GM10248 (cell line): ENCODE results near the gene MLLT1.

Experiments
- CTCF ChIA-PET: fragments of 300-600 bp; sonication (Branson Sonifier 250); formaldehyde crosslinking; extraction: SDS; loops from one replicate; lab custom pipeline; 2021; ENCODE audit warnings: antibody characterized with exemption; lab: Yijun Ruan, JAX
- POLR2A ChIA-PET: fragments of 350-650 bp; sonication (Branson Sonifier 250); formaldehyde crosslinking; extraction: SDS; loops from one replicate; lab custom pipeline; 2020; ENCODE audit warnings: antibody characterized with exemption; lab: Yijun Ruan, JAX
- DNase-seq: peaks from one replicate; pipeline ENCODE4 v3.0.0; 2012; ENCODE audit errors: extremely low spot score
- CTCF ChIP-seq: IDR thresholded peaks from 2 replicates; pipeline ENCODE4 v1.5.1; 2012; ENCODE audit warnings: mild to moderate bottlenecking, low read depth; ENCODE audit errors: extremely low read depth, missing control alignments, control extremely low read depth

Gene MLLT1

GRCh38 chr19:6238643-6239281 lies 41.0 kb downstream of the MLLT1 start:
- CTCF ChIA-PET = interaction anchor here (1.1 to 1.8 kb wide), 3 partner anchors 13 to 61 kb away, joined by 3 to 5 read pairs (median 4); no protein-coding TSS in a partner anchor
- no peak for TF ChIP-seq CTCF
- no peak for DNase-seq
- POLR2A ChIA-PET = no interaction called here

DNA sequence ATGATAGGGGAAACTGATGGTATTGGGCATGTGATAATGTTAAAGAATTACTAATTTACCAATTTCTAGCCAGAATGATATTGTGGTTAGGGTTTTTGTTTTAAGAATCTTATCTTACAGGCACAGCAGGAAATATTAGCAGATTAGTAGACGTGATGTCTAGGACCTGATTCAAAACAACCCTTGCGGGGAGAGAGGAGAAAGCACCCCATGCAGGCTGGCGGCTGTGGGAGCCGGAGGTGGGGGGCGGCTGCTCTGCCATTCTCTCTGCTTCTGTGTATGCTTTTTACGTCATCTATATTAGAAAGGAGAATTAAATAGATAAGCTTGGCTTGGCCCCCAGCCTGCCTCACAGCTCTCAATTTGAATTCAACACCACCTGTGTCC lies 41.5 kb downstream of the MLLT1 start:
- TF ChIP-seq CTCF = no peak
- no peak for DNase-seq
- ChIA-PET CTCF (interaction anchor here (0.7 to 1.8 kb wide), 6 partner anchors 9 to 62 kb away, joined by 3 to 5 read pairs (median 4); no protein-coding TSS in a partner anchor), POLR2A (interaction anchor here (0.6 kb wide), 1 partner anchor 25 kb away, joined by 4 read pairs; no protein-coding TSS in a partner anchor)

GRCh38 chr19:6236310-6237291 lies 43.2 kb downstream of the MLLT1 start:
- no peak for TF ChIP-seq CTCF
- DNase-seq = no peak
- CTCF ChIA-PET = interaction anchor here (1.3 to 4.5 kb wide), 3 partner anchors 11 to 18 kb away, joined by 4 to 27 read pairs (median 5); no protein-coding TSS in a partner anchor
- POLR2A ChIA-PET = no interaction called here

DNA sequence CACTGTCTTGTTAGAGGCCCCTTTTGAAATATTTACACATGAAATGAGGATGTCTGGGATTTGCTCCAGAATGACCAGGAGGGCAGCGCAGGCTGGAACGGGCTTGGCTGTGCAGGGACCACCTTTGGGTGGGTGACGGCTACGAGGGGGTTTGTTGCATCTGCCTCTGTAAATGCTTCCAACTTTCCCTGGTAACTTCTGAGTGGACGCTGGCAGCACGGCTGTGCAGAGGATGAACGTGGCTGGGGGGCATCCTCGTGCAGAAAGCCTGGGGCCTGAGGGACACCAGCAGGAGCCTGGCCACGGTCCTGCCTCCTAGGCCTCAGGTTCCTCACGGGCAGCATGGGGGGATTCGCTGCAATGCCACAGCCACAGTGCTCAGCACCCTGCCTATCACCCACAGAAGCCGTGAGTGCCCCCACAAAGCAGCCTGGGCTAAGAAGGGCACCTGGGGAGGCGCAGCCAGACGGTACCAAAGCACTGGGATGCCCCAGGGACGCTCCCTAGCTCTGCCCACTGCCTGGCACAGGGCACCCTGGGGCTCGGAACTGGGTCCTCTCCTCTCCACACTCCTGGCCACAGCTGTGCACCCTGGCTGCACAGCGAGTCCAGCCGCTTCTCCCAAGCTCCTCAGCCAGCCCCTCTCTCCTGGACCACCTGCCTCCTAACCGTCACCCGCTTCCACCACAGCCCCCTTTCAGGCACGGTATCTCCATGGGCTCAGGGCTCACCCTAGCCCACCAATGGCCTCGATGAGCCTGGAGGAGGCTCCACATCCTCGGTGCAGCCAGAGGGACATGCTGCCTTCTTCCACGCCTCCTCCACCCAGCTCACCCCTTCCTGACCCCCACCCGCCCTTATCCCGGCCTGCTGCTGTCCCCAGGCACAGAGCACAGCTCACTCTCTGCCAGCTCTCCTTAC lies 44.5 kb downstream of the MLLT1 start:
- no peak for TF ChIP-seq CTCF
- POLR2A ChIA-PET = no interaction called here
- CTCF ChIA-PET = interaction anchor here (0.6 to 4.5 kb wide), 2 partner anchors 17 to 32 kb away, joined by 3 to 27 read pairs; no protein-coding TSS in a partner anchor
- no peak for DNase-seq

DNA sequence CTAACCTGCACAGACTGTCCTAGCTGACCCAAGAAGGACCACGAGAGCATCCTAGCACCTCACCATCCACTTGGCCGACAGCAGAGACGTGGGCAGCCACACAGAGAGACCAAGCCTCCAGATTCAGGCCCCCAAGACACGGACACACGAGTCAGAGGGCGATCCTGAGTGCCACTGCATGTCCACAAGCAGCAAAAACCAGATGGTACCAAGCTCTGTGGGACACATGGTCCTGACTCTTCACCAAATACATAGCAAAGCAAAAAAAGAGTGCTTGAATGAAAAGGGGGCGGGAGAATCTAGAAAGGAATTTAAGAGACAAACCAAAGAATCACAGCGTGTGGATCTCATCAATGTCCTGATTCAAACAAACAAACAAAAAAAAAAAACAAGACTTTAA lies 45.2 kb downstream of the MLLT1 start:
- ChIA-PET CTCF (interaction anchor here (1.1 to 4.5 kb wide), 2 partner anchors 16 to 65 kb away, joined by 3 to 27 read pairs; no protein-coding TSS in a partner anchor), POLR2A (no interaction called here)
- no peak for DNase-seq
- TF ChIP-seq CTCF = no peak
